Tibial artery (tissue), 4 donors: ENCODE measurements around the gene HSF2.

ENCODE experiments used
- DNase-seq, 2 donors: peaks; one replicate each; pipeline ENCODE4 v3.0.0-alpha.2; 2019
- H3K27ac ChIP-seq, 2 donors: fragments of 200-600 bp; sonication (generic) in 1 of 2; 1 replicate in 1 of 2; 2 replicates in 1 of 2; pipeline ENCODE4 v1.5.1; 2018 to 2019; ENCODE audit warnings: mild to moderate bottlenecking in 1 of 2
- H3K27me3 ChIP-seq, 2 donors: fragments of 200-600 bp; sonication (generic) in 1 of 2; one replicate each; pipeline versions ENCODE4 v1.5.1 to v1.6.0; 2016 to 2019
- H3K36me3 ChIP-seq, 3 donors: fragments of 200-600 bp; sonication (generic) in 2 of 3; one replicate each; pipeline ENCODE4 v1.5.1; 2016 to 2019; ENCODE audit warnings: mild to moderate bottlenecking in 2 of 3
- H3K4me1 ChIP-seq, 4 donors: fragments of 200-600 bp; sonication (generic) in 2 of 4; 1 replicate in 3 of 4; 2 replicates in 1 of 4; pipeline ENCODE4 v1.5.1; 2016 to 2019
- H3K4me3 ChIP-seq, 2 donors: fragments of 200-600 bp; sonication (generic) in 1 of 2; 1 replicate in 1 of 2; 2 replicates in 1 of 2; pipeline ENCODE4 v1.5.1; 2018 to 2019; ENCODE audit warnings: mild to moderate bottlenecking in 2 of 2
- H3K9me3 ChIP-seq, 3 donors: fragments of 200-600 bp; sonication (generic) in 1 of 3; one replicate each; pipeline ENCODE4 v1.5.1; 2016 to 2019
- CTCF ChIP-seq, 2 experiments: fragments of 200-600 bp in 1 of 2; fragments of 450-650 bp in 1 of 2; IDR thresholded peaks; one replicate each; pipeline ENCODE4 v1.5.1; 2017 to 2019; ENCODE audit warnings: antibody characterized with exemption in 2 of 2, mild to moderate bottlenecking in 1 of 2, moderate library complexity in 1 of 2
- intact Hi-C: fragments of 100-400 bp; cut with DNase I; formaldehyde crosslinking; loops from one replicate; pipeline ENCODE4 v1.15.0; 2023; ENCODE audit warnings: low total_unique reads

The HSF2 gene

GRCh38 chr6:122423734-122424133, 24.3 kb downstream of the HSF2 start:
- TF ChIP-seq CTCF (IDR thresholded peaks at IDR 0.05): no peak
- no peak overlapping the region for H3K27ac ChIP-seq
- no peaks in the 10 kb centered on the region for H3K27me3 ChIP-seq
- intact Hi-C loops: no loop called here
- no peak overlapping the region for H3K4me3 ChIP-seq
- no peak for DNase-seq
- H3K36me3 ChIP-seq: peaks cover 26 to 49% (median 43%) of the 10 kb centered on the region in 3 donors
- no peaks in the 10 kb centered on the region for H3K9me3 ChIP-seq
- no peaks in the 10 kb centered on the region for H3K4me1 ChIP-seq

GRCh38 chr6:122426597-122426996, 27.1 kb downstream of the HSF2 start:
- Histone ChIP-seq H3K9me3 (no peaks in the 10 kb centered on the region), H3K4me1 (no peaks in the 10 kb centered on the region), H3K4me3 (no peak overlapping the region), H3K27ac (no peak overlapping the region), H3K36me3 (peaks cover 35 to 36% (median 35%) of the 10 kb centered on the region in 3 donors), H3K27me3 (no peaks in the 10 kb centered on the region)
- TF ChIP-seq CTCF (IDR thresholded peaks at IDR 0.05): no peak
- no peak for DNase-seq
- intact Hi-C loops: no loop called here

- Histone ChIP-seq H3K9me3 (no peaks in the 10 kb centered on the region), H3K4me3 (no peak overlapping the region), H3K4me1 (no peaks in the 10 kb centered on the region), H3K27ac (no peak overlapping the region), H3K36me3 (peaks cover 25 to 34% (median 31%) of the 10 kb centered on the region in 3 donors), H3K27me3 (no peaks in the 10 kb centered on the region)
- intact Hi-C loops: no loop called here
- DNase-seq: no peak
- no peak for TF ChIP-seq CTCF (IDR thresholded peaks at IDR 0.05)
Observed at GRCh38 chr6:122428781-122429180, 29.3 kb downstream of the HSF2 start.

- H3K4me3 ChIP-seq: no peak overlapping the region
- H3K27ac ChIP-seq: no peak overlapping the region
- no peaks in the 10 kb centered on the region for H3K9me3 ChIP-seq
- no peak for TF ChIP-seq CTCF (IDR thresholded peaks at IDR 0.05)
- intact Hi-C loops: no loop called here
- no peaks in the 10 kb centered on the region for H3K4me1 ChIP-seq
- peaks cover 21 to 32% (median 31%) of the 10 kb centered on the region in 3 donors for H3K36me3 ChIP-seq
- no peaks in the 10 kb centered on the region for H3K27me3 ChIP-seq
- DNase-seq: no peak
Observed at GRCh38 chr6:122429323-122429722, 29.9 kb downstream of the HSF2 start.

GRCh38 chr6:122431780-122432179, 32.3 kb downstream of the HSF2 start:
- Histone ChIP-seq H3K27ac (no peak overlapping the region), H3K4me1 (no peaks in the 10 kb centered on the region), H3K4me3 (no peak overlapping the region), H3K9me3 (no peaks in the 10 kb centered on the region), H3K27me3 (no peaks in the 10 kb centered on the region), H3K36me3 (peaks cover 21 to 32% (median 27%) of the 10 kb centered on the region in 3 donors)
- intact Hi-C loops: no loop called here
- no peak for DNase-seq
- TF ChIP-seq CTCF (IDR thresholded peaks at IDR 0.05): no peak

GRCh38 chr6:122432816-122433215, 33.4 kb downstream of the HSF2 start:
- H3K27me3 ChIP-seq: no peaks in the 10 kb centered on the region
- no peak for DNase-seq
- no peaks in the 10 kb centered on the region for H3K9me3 ChIP-seq
- H3K4me3 ChIP-seq: no peak overlapping the region
- TF ChIP-seq CTCF (IDR thresholded peaks at IDR 0.05): no peak
- no peak overlapping the region for H3K27ac ChIP-seq
- H3K36me3 ChIP-seq: peaks cover 20 to 35% (median 25%) of the 10 kb centered on the region in 3 donors
- intact Hi-C loops: no loop called here
- H3K4me1 ChIP-seq: no peaks in the 10 kb centered on the region
